Measurements from ENCODE around the gene COQ7. TPM values are rescaled to one million over a fixed set of nuclear protein-coding genes. Genes with fewer than 3 reads are reported as not detected.
A peak's percentile ranks its signal among the peaks of the same experiment; 100 is the strongest.

COQ7 gene
- total RNA-seq, 1 experiment from 2014 or later = 39.6 TPM

- BruUV-seq (replicated peaks) = no TSS peak
- Histone ChIP-seq H3K27ac (ENCODE audit: low read length) (no peak overlapping the region), H3K4me3 (ENCODE audit: low read depth in 2 of 2, low read length in 2 of 2) (no peak overlapping the region), H3K36me3 (ENCODE audit: control insufficient read depth, insufficient read depth, low read length) (no peaks in the 10 kb centered on the region), H3K27me3 (ENCODE audit: control insufficient read depth, insufficient read depth, low read length) (no peaks in the 10 kb centered on the region), H3K4me1 (ENCODE audit: control insufficient read depth, insufficient read depth, low read length) (no peaks in the 10 kb centered on the region), H3K9me3 (ENCODE audit: control insufficient read depth, insufficient read depth, low read depth, low read length) (no peaks in the 10 kb centered on the region)
- CTCF ChIA-PET = interaction anchor here (0.6 kb wide), 1 partner anchor 304 kb away, joined by 4 read pairs; no protein-coding TSS in a partner anchor
- TF ChIP-seq POLR2AphosphoS5 (IDR thresholded peaks at IDR 0.05; ENCODE audit: low read depth, low read length) = no peak
- TF ChIP-seq TCF7L2 (IDR thresholded peaks at IDR 0.05; ENCODE audit: low read depth, low read length) = no peak
- no peak for TF ChIP-seq SIN3A (IDR thresholded peaks at IDR 0.05; ENCODE audit: borderline replicate concordance, insufficient read depth, low read depth, low read length)
- TF ChIP-seq CTCF (IDR thresholded peaks at IDR 0.05) = no peak
- TF ChIP-seq REST (IDR thresholded peaks at IDR 0.05; ENCODE audit: insufficient read depth in 1 of 2, low read depth in 2 of 2, low read length in 1 of 2) = no peak
- no peak for ATAC-seq
- intact Hi-C loops (cut with micrococcal nuclease; ENCODE audit: unreplicated experiment) (no loop called here), in situ Hi-C loops (cut with HindIII; ENCODE audit: low pct_unique_long_range_greater_than_20kb, low sequenced_read_pairs) (no loop called here)
- no peak for DNase-seq (ENCODE audit: low read depth, low spot score)
- POLR2A ChIA-PET = interaction anchor here (0.6 kb wide), 1 partner anchor 128 kb away, joined by 3 read pairs; no protein-coding TSS in a partner anchor
Observed at GRCh38 chr16:19029980-19030379, 37.4 kb upstream of the COQ7 start.

- no peaks in the 10 kb centered on the region for H3K27me3 ChIP-seq (ENCODE audit: control insufficient read depth, insufficient read depth, low read length)
- CTCF ChIA-PET = no interaction called here
- BruUV-seq (replicated peaks) = no TSS peak
- POLR2A ChIA-PET = no interaction called here
- no peak overlapping the region for H3K4me3 ChIP-seq (ENCODE audit: low read depth in 2 of 2, low read length in 2 of 2)
- no peak overlapping the region for H3K27ac ChIP-seq (ENCODE audit: low read length)
- in situ Hi-C loops (cut with HindIII; ENCODE audit: low pct_unique_long_range_greater_than_20kb, low sequenced_read_pairs) = no loop called here
- TF ChIP-seq TCF7L2 (IDR thresholded peaks at IDR 0.05; ENCODE audit: low read depth, low read length) (no peak), SIN3A (IDR thresholded peaks at IDR 0.05; ENCODE audit: borderline replicate concordance, insufficient read depth, low read depth, low read length) (no peak), CTCF (IDR thresholded peaks at IDR 0.05) (no peak), POLR2AphosphoS5 (IDR thresholded peaks at IDR 0.05; ENCODE audit: low read depth, low read length) (no peak), REST (IDR thresholded peaks at IDR 0.05; ENCODE audit: insufficient read depth in 1 of 2, low read depth in 2 of 2, low read length in 1 of 2) (no peak)
- intact Hi-C loops (cut with micrococcal nuclease; ENCODE audit: unreplicated experiment) = no loop called here
- H3K36me3 ChIP-seq (ENCODE audit: control insufficient read depth, insufficient read depth, low read length) = no peaks in the 10 kb centered on the region
- ATAC-seq = peak; percentile 45; the same call in 1 of the 2 replicates
- no peak for DNase-seq (ENCODE audit: low read depth, low spot score)
- H3K4me1 ChIP-seq (ENCODE audit: control insufficient read depth, insufficient read depth, low read length) = no peaks in the 10 kb centered on the region
- no peaks in the 10 kb centered on the region; the same call in 1 of the 2 replicates for H3K9me3 ChIP-seq (ENCODE audit: control insufficient read depth, insufficient read depth, low read depth, low read length)
Observed at GRCh38 chr16:19031738-19032137, 35.7 kb upstream of the COQ7 start.
